Measurements from ENCODE around the gene PDE3A.

Gene PDE3A

GRCh38 chr12:20350495-20350894 is 17.8 kb upstream of the PDE3A start:
- no peak for DNase-seq (ENCODE audit: low spot score)
- TF ChIP-seq CTCF (IDR thresholded peaks at IDR 0.05; ENCODE audit: extremely low read depth, missing control alignments): no peak

GRCh38 chr12:20351406-20351805 is 16.9 kb upstream of the PDE3A start:
- no peak for TF ChIP-seq CTCF (IDR thresholded peaks at IDR 0.05; ENCODE audit: extremely low read depth, missing control alignments)
- no peak for DNase-seq (ENCODE audit: low spot score)

GRCh38 chr12:20356048-20356447 is 12.3 kb upstream of the PDE3A start:
- no peak for TF ChIP-seq CTCF (IDR thresholded peaks at IDR 0.05; ENCODE audit: extremely low read depth, missing control alignments)
- no peak for DNase-seq (ENCODE audit: low spot score)

GRCh38 chr12:20360407-20360806 is 7.9 kb upstream of the PDE3A start:
- no peak for DNase-seq (ENCODE audit: low spot score)
- TF ChIP-seq CTCF (IDR thresholded peaks at IDR 0.05; ENCODE audit: extremely low read depth, missing control alignments): no peak

GRCh38 chr12:20361416-20361815 is 6.9 kb upstream of the PDE3A start:
- TF ChIP-seq CTCF (IDR thresholded peaks at IDR 0.05; ENCODE audit: extremely low read depth, missing control alignments): no peak
- DNase-seq (ENCODE audit: low spot score): no peak

- DNase-seq (ENCODE audit: low spot score): no peak
- TF ChIP-seq CTCF (IDR thresholded peaks at IDR 0.05; ENCODE audit: extremely low read depth, missing control alignments): no peak
Observed at GRCh38 chr12:20364501-20364900, 3.8 kb upstream of the PDE3A start.

GRCh38 chr12:20366776-20367409 is 1.4 kb upstream of the PDE3A start:
- no peak for TF ChIP-seq CTCF (IDR thresholded peaks at IDR 0.05; ENCODE audit: extremely low read depth, missing control alignments)
- no peak for DNase-seq (ENCODE audit: low spot score)
